GM19397 (cell line): Measurements from ENCODE around the gene CCDC87.
"Not testable (repeated sequence)": the region's sequence is repeated elsewhere in the genome, so short reads cannot be mapped to it uniquely, and the experiment has no call there.

ENCODE experiments used
- ATAC-seq: cut with Tn5 transposase; IDR thresholded peaks from one replicate; pipeline ENCODE4 v1.9.1; 2021; ENCODE audit warnings: mild to moderate bottlenecking, moderate library complexity; ENCODE audit not compliant: unreplicated experiment

CCDC87 gene

GRCh38 chr11:66559142-66559865 is 33.6 kb downstream of the CCDC87 start:
- no peak for ATAC-seq

GRCh38 chr11:66557733-66558326 is 35.0 kb downstream of the CCDC87 start:
- no peak for ATAC-seq

- ATAC-seq, result no peak
Observed at GRCh38 chr11:66556086-66556485, 36.8 kb downstream of the CCDC87 start.

GRCh38 chr11:66555416-66555815 is 37.4 kb downstream of the CCDC87 start:
- ATAC-seq, result no peak

GRCh38 chr11:66554602-66555001 is 38.3 kb downstream of the CCDC87 start:
- ATAC-seq, result no peak

- no peak for ATAC-seq
Observed at GRCh38 chr11:66550887-66551286, 42.0 kb downstream of the CCDC87 start.

- no peak for ATAC-seq
Observed at GRCh38 chr11:66549696-66550095, 43.2 kb downstream of the CCDC87 start.

GRCh38 chr11:66548774-66549630 is 43.9 kb downstream of the CCDC87 start:
- ATAC-seq, result no peak

- ATAC-seq, result no peak
Observed at GRCh38 chr11:66548041-66548440, 44.8 kb downstream of the CCDC87 start.

GRCh38 chr11:66547662-66548009 is 45.2 kb downstream of the CCDC87 start:
- no peak for ATAC-seq

- no peak for ATAC-seq
Observed at GRCh38 chr11:66546966-66547661, 45.7 kb downstream of the CCDC87 start.

- ATAC-seq, result no peak
Observed at GRCh38 chr11:66546368-66546965, 46.4 kb downstream of the CCDC87 start, which contains the start of gene ACTN3. TSS of gene ACTN3 (plus strand) at chr11:66546903. CDS start at chr11:66546938, 35 bp downstream.

GRCh38 chr11:66545701-66546367 is 47.0 kb downstream of the CCDC87 start, which contains the start of gene ZDHHC24:
TSS of gene ZDHHC24 (minus strand) at chr11:66546048. CDS start at chr11:66546003, 45 bp downstream.
- peak; percentile 83 for ATAC-seq

- not testable (repeated sequence) for ATAC-seq
Observed at GRCh38 chr11:66544952-66545351, 47.9 kb downstream of the CCDC87 start.

- no peak for ATAC-seq
Observed at GRCh38 chr11:66543263-66544107, 49.4 kb downstream of the CCDC87 start.

- no peak for ATAC-seq
Observed at GRCh38 chr11:66542362-66542761, 50.5 kb downstream of the CCDC87 start.

- ATAC-seq, result no peak
Observed at GRCh38 chr11:66541892-66542291, 51.0 kb downstream of the CCDC87 start.

- ATAC-seq, result not testable (repeated sequence)
Observed at GRCh38 chr11:66540598-66540997, 52.3 kb downstream of the CCDC87 start.
